Stimulated activated effector memory CD8-positive, alpha-beta T cell treated with anti-CD3 and anti-CD28 coated beads, Interleukin-12 subunit alpha, Interleukin-12 subunit beta, amount 100 ng/mL, for 72 hours (primary cell): Measurements from ENCODE around the gene BAZ2A.
"Not testable (repeated sequence)": the region's sequence is repeated elsewhere in the genome, so short reads cannot be mapped to it uniquely, and the experiment has no call there.

Experiments used
- ATAC-seq: fragments of 150-1000 bp; cut with Tn5 transposase; 2 replicates; pipeline ENCODE4 v1.10.0; 2021
- DNase-seq, 2 donors: peaks; one replicate each; pipeline ENCODE4 v3.0.0; 2021 to 2022; ENCODE audit warnings: low spot score in 2 of 2
- H3K27ac Mint-ChIP-seq: one replicate; pipeline ENCODE4 v1.8.0; 2022; ENCODE audit warnings: mild to moderate bottlenecking, mixed read lengths
- H3K36me3 Mint-ChIP-seq: one replicate; pipeline ENCODE4 v1.8.0; 2022; ENCODE audit warnings: mild to moderate bottlenecking, mixed read lengths
- H3K4me1 Mint-ChIP-seq: one replicate; pipeline ENCODE4 v1.8.0; 2022; ENCODE audit warnings: mixed read lengths
- H3K4me3 Mint-ChIP-seq: one replicate; pipeline ENCODE4 v1.8.0; 2022; ENCODE audit warnings: mild to moderate bottlenecking, mixed read lengths
- H3K9me3 Mint-ChIP-seq: one replicate; pipeline ENCODE4 v1.8.0; 2022; ENCODE audit warnings: mixed read lengths

Gene BAZ2A

GRCh38 chr12:56590237-56590830 lies 39.8 kb downstream of the BAZ2A start:
- no peaks in the 10 kb centered on the region for H3K9me3 Mint-ChIP-seq
- peaks cover 7% of the 10 kb centered on the region for H3K36me3 Mint-ChIP-seq
- H3K4me1 Mint-ChIP-seq, result peaks cover 8% of the 10 kb centered on the region
- DNase-seq (no peak), ATAC-seq (peak; percentile 77)
- H3K27ac Mint-ChIP-seq, result peak overlapping the region; percentile 74
- no peak overlapping the region for H3K4me3 Mint-ChIP-seq

GRCh38 chr12:56589783-56590182 lies 40.3 kb downstream of the BAZ2A start:
- H3K4me1 Mint-ChIP-seq, result peaks cover 8% of the 10 kb centered on the region
- H3K4me3 Mint-ChIP-seq, result no peak overlapping the region
- DNase-seq, result no peak
- H3K9me3 Mint-ChIP-seq, result no peaks in the 10 kb centered on the region
- H3K36me3 Mint-ChIP-seq, result peaks cover 5% of the 10 kb centered on the region
- H3K27ac Mint-ChIP-seq, result peak overlapping the region; percentile 74
- no peak for ATAC-seq

DNA sequence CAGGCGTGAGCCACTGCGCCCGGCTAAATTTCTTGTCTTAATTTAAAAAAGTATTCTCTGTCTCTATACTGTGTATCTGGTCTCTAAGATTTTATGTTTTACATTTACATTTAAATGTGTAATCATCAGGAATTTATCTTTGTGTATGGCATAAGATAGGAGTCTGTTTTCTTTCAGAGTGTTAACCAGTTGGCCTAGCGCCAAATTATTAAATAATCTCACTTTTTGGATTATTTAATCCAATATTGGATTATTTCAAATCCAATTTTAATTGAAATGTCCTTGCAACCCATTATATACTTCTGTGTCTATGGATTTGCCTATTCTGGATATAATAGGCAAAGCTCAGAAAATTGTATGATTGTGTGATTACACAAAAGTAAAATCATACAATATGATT lies 45.0 kb downstream of the BAZ2A start:
- ATAC-seq (no peak), DNase-seq (no peak)
- Mint-ChIP-seq H3K4me1 (peaks cover 15% of the 10 kb centered on the region), H3K36me3 (no peaks in the 10 kb centered on the region), H3K27ac (no peak overlapping the region), H3K4me3 (no peak overlapping the region), H3K9me3 (no peaks in the 10 kb centered on the region)

- ATAC-seq, result peak; percentile 96
- peaks cover 15% of the 10 kb centered on the region for H3K4me1 Mint-ChIP-seq
- peak overlapping the region; percentile 54 for H3K4me3 Mint-ChIP-seq
- H3K27ac Mint-ChIP-seq, result peak overlapping the region; percentile 90
- DNase-seq, result peak in 1 of 2 donors; percentile 70
- H3K9me3 Mint-ChIP-seq, result no peaks in the 10 kb centered on the region
- no peaks in the 10 kb centered on the region for H3K36me3 Mint-ChIP-seq
These were observed 48.5 kb downstream of the BAZ2A start for GRCh38 chr12:56581418-56582145.

GRCh38 chr12:56578983-56579546 lies 51.1 kb downstream of the BAZ2A start:
- no peaks in the 10 kb centered on the region for H3K36me3 Mint-ChIP-seq
- H3K4me1 Mint-ChIP-seq, result peaks cover 15% of the 10 kb centered on the region
- DNase-seq, result no peak
- no peak overlapping the region for H3K27ac Mint-ChIP-seq
- ATAC-seq, result no peak
- no peak overlapping the region for H3K4me3 Mint-ChIP-seq
- no peaks in the 10 kb centered on the region for H3K9me3 Mint-ChIP-seq

- DNase-seq, H3K36me3 Mint-ChIP-seq, ATAC-seq: not testable (repeated sequence)
These were observed 52.9 kb downstream of the BAZ2A start for GRCh38 chr12:56577248-56577647.

DNA sequence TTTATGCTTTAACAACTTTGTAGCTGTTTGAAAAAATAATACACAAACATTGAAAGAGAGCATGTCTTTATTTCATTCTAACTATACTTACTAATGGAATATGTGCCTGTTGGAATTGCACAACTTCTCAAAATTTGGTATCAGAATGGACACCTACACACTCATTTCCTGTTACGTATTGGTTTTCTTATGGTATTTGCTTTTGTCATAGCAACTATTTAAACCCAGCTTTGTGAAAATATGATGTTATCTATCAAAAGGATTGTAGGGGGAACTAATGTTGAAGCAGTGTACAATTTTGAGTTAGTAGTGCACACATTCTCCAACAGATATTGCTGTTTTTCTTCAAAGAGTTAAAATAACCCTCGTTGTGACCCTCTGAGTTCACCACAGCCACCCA lies 55.9 kb downstream of the BAZ2A start:
- DNase-seq (no peak), ATAC-seq (peak; percentile 36)
- Mint-ChIP-seq H3K36me3 (no peaks in the 10 kb centered on the region), H3K9me3 (no peaks in the 10 kb centered on the region), H3K27ac (no peak overlapping the region), H3K4me1 (peaks cover 7% of the 10 kb centered on the region), H3K4me3 (no peak overlapping the region)

More at GRCh38 chr12:56577248-56577647, 52.9 kb downstream of the BAZ2A start:
- H3K4me3 Mint-ChIP-seq, H3K27ac Mint-ChIP-seq, H3K9me3 Mint-ChIP-seq: not testable (repeated sequence)
- peaks cover 14% of the 10 kb centered on the region for H3K4me1 Mint-ChIP-seq

GRCh38 chr12:56572288-56572687 lies 57.8 kb downstream of the BAZ2A start:
- no peak for DNase-seq

GRCh38 chr12:56571121-56571520 lies 59.0 kb downstream of the BAZ2A start:
- Mint-ChIP-seq H3K9me3 (no peaks in the 10 kb centered on the region), H3K4me3 (no peak overlapping the region), H3K4me1 (peaks cover 9% of the 10 kb centered on the region), H3K36me3 (no peaks in the 10 kb centered on the region), H3K27ac (no peak overlapping the region)
- ATAC-seq (no peak), DNase-seq (no peak)

More at GRCh38 chr12:56572288-56572687, 57.8 kb downstream of the BAZ2A start:
- H3K4me3 Mint-ChIP-seq, result no peak overlapping the region
- ATAC-seq, result no peak
- no peaks in the 10 kb centered on the region for H3K36me3 Mint-ChIP-seq
- no peaks in the 10 kb centered on the region for H3K9me3 Mint-ChIP-seq
- H3K27ac Mint-ChIP-seq, result no peak overlapping the region
- peaks cover 7% of the 10 kb centered on the region for H3K4me1 Mint-ChIP-seq

DNA sequence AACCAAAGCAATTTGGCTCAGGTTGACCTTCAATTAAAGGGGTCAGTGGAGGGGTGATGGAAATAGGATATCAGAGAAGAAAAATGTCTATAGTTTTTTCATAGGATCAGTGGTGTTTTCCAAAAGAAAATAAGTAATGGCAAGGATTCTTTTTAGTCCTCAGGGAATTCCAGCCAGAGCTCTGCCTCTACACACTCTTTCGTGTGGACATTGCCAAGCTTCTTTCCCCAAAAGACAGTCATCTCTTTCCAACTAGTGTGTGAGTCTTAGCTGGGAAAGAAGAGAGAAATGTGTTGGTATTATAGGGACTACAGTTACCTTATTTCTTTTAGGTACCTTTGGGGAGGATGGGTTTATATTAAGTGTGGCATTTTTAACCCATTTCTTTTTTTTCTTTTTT lies 62.0 kb downstream of the BAZ2A start:
- no peaks in the 10 kb centered on the region for H3K36me3 Mint-ChIP-seq
- H3K27ac Mint-ChIP-seq, result no peak overlapping the region

GRCh38 chr12:56565510-56566101 lies 64.5 kb downstream of the BAZ2A start:
- Mint-ChIP-seq H3K27ac (peak overlapping the region; percentile 81), H3K9me3 (no peaks in the 10 kb centered on the region), H3K36me3 (no peaks in the 10 kb centered on the region), H3K4me1 (peaks cover 20% of the 10 kb centered on the region), H3K4me3 (peak overlapping the region; percentile 50)
- ATAC-seq, result peak; percentile 91
- DNase-seq, result peak in 1 of 2 donors; percentile 53

More for the DNA sequence above, 62.0 kb downstream of the BAZ2A start:
- Mint-ChIP-seq H3K4me3 (no peak overlapping the region), H3K9me3 (no peaks in the 10 kb centered on the region), H3K4me1 (peaks cover 20% of the 10 kb centered on the region)
- ATAC-seq, result no peak
- DNase-seq, result no peak

DNA sequence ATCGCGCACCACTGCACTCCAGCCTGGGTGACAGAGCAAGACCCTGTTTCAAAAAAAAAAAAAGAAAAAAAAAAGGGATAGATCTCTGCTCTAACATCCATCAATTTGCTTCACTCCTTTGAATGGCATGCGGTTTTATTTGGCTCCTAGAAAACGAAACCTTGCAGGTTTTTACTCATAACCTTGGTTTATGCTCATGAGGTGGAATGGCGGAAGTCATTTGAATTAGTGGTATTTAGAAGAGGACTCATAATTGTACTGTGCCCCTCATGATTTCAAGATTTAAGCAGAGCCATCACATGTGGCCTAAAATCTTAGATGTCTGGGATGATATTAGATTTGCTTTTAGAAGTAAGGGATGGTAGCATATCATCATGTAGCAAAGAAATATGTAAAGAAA lies 79.1 kb downstream of the BAZ2A start:
- H3K4me1 Mint-ChIP-seq, result no peaks in the 10 kb centered on the region
- H3K4me3 Mint-ChIP-seq, result no peak overlapping the region
- DNase-seq (no peak), ATAC-seq (peak; percentile 31)
- no peaks in the 10 kb centered on the region for H3K36me3 Mint-ChIP-seq
- no peaks in the 10 kb centered on the region for H3K9me3 Mint-ChIP-seq
- H3K27ac Mint-ChIP-seq, result no peak overlapping the region

- no peak overlapping the region for H3K27ac Mint-ChIP-seq
- no peaks in the 10 kb centered on the region for H3K36me3 Mint-ChIP-seq
- ATAC-seq, result no peak
- H3K4me1 Mint-ChIP-seq, result no peaks in the 10 kb centered on the region
- DNase-seq, result no peak
- no peaks in the 10 kb centered on the region for H3K9me3 Mint-ChIP-seq
- H3K4me3 Mint-ChIP-seq, result no peak overlapping the region
These were observed 83.4 kb downstream of the BAZ2A start for GRCh38 chr12:56546680-56547079.
